Fibroblast of skin of scalp (primary cell): ENCODE results near the gene ANAPC16.
A peak's percentile ranks its signal among the peaks of the same experiment; 100 is the strongest.
"Not testable (repeated sequence)": the region's sequence is repeated elsewhere in the genome, so short reads cannot be mapped to it uniquely, and the experiment has no call there.

Source experiments
- DNase-seq: peaks from one replicate; pipeline ENCODE4 v3.0.0-alpha.2; 2013

Gene ANAPC16

GRCh38 chr10:72244573-72245038, 28.8 kb downstream of the ANAPC16 start:
- DNase-seq: no peak

- DNase-seq: no peak
These were observed 30.2 kb downstream of the ANAPC16 start for GRCh38 chr10:72245949-72246525.

- peak; percentile 39 for DNase-seq
These were observed 32.8 kb downstream of the ANAPC16 start for GRCh38 chr10:72248468-72249151.

- DNase-seq: not testable (repeated sequence)
These were observed 33.5 kb downstream of the ANAPC16 start for GRCh38 chr10:72249176-72249862.

- DNase-seq: peak; percentile 65
These were observed 34.9 kb downstream of the ANAPC16 start for GRCh38 chr10:72250666-72251065.

GRCh38 chr10:72251635-72252034, 35.8 kb downstream of the ANAPC16 start:
- no peak for DNase-seq

GRCh38 chr10:72252972-72253371, 37.2 kb downstream of the ANAPC16 start:
- DNase-seq: no peak

- DNase-seq: no peak
These were observed 37.8 kb downstream of the ANAPC16 start for GRCh38 chr10:72253578-72253977.

- DNase-seq: peak; percentile 76
These were observed 39.2 kb downstream of the ANAPC16 start for GRCh38 chr10:72254813-72255568.

GRCh38 chr10:72255977-72256729, 40.3 kb downstream of the ANAPC16 start:
- no peak for DNase-seq

- no peak for DNase-seq
These were observed 41.5 kb downstream of the ANAPC16 start for GRCh38 chr10:72257051-72257892.

GRCh38 chr10:72258617-72259016, 42.8 kb downstream of the ANAPC16 start:
- no peak for DNase-seq

GRCh38 chr10:72259491-72260238, 43.9 kb downstream of the ANAPC16 start:
- DNase-seq: peak; percentile 95

GRCh38 chr10:72260239-72260975, 44.6 kb downstream of the ANAPC16 start:
- peak; percentile 97 for DNase-seq

GRCh38 chr10:72260976-72261783, 45.4 kb downstream of the ANAPC16 start:
- peak; percentile 97 for DNase-seq

- DNase-seq: no peak
These were observed 46.1 kb downstream of the ANAPC16 start for GRCh38 chr10:72261784-72262404.

- DNase-seq: no peak
These were observed 47.9 kb downstream of the ANAPC16 start for GRCh38 chr10:72263613-72264241.

GRCh38 chr10:72264536-72264935, 48.7 kb downstream of the ANAPC16 start:
- DNase-seq: no peak
